ENCODE results near the gene TNRC6B.
A peak's percentile ranks its signal among the peaks of the same experiment; 100 is the strongest.

TNRC6B gene

GRCh38 chr22:40332319-40332781, 154.6 kb downstream of the TNRC6B start:
- TF ChIP-seq ZNF548 (tag by site-specific recombination; IDR thresholded peaks at IDR 0.05): no peak
- TF ChIP-seq MZF1 (tag by site-specific recombination; IDR thresholded peaks at IDR 0.05; ENCODE audit: borderline replicate concordance): no peak
- TF ChIP-seq EGR2 (tag by site-specific recombination; IDR thresholded peaks at IDR 0.05; ENCODE audit: low read depth): no peak
- no peak for TF ChIP-seq ZNF423 (tag by site-specific recombination; IDR thresholded peaks at IDR 0.05)
- TF ChIP-seq GLIS1 (tag by site-specific recombination; IDR thresholded peaks at IDR 0.05): peak; percentile 33; the same call in 1 of the 2 replicates
- TF ChIP-seq ZBTB17 (tag by site-specific recombination; IDR thresholded peaks at IDR 0.05): peak; percentile 84
- TF ChIP-seq ZBTB44 (tag by site-specific recombination; IDR thresholded peaks at IDR 0.05): peak; percentile 90
- no peak for TF ChIP-seq FEZF1 (tag by site-specific recombination; IDR thresholded peaks at IDR 0.05)
- peak; percentile 25; the same call in 1 of the 2 replicates for TF ChIP-seq PRDM6 (tag by site-specific recombination; IDR thresholded peaks at IDR 0.05)
- TF ChIP-seq SCRT2 (tag by site-specific recombination; IDR thresholded peaks at IDR 0.05): no peak
- ChIA-PET POLR2A (no interaction called here), CTCF (no interaction called here)
- H3K9me3 ChIP-seq (ENCODE audit: control insufficient read depth, insufficient read depth, low read depth, low read length): no peaks in the 10 kb centered on the region
- H3K27ac ChIP-seq (ENCODE audit: extremely low read depth, low read depth, low read length): no peak overlapping the region
- H3K36me3 ChIP-seq (ENCODE audit: control insufficient read depth in 2 of 2, insufficient read depth in 1 of 2, low read length in 2 of 2): peaks cover 0 to 10% of the 10 kb centered on the region in 2 experiments; a peak in 2 of 3 replicates
- H3K4me1 ChIP-seq (ENCODE audit: control insufficient read depth, insufficient read depth, low read length): peaks cover 14% of the 10 kb centered on the region
- H3K4me3 ChIP-seq (ENCODE audit: low read depth, low read length): no peak overlapping the region

DNA sequence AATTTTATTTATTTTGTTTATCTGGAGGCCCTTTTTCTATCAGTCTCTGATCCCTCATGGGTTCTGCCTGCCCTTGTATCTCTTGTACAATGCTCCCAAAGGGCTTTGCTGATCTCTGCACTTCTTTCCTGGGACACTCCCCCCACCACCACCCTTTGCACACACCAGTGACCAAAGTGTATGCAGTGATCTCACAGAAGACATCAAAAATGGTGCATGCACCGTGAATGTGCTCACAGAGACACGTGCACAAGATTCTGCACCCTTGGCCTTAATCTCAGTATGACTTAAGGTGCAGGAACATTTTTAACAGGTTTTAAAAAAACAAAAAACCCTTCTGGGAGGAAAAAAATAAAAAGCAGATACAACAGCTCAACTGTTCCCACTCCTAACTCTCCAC, 156.3 kb downstream of the TNRC6B start:
- Histone ChIP-seq H3K36me3 (ENCODE audit: control insufficient read depth in 2 of 2, insufficient read depth in 1 of 2, low read length in 2 of 2) (peaks cover 0 to 8% of the 10 kb centered on the region in 2 experiments; a peak in 2 of 3 replicates), H3K27ac (ENCODE audit: extremely low read depth, low read depth, low read length) (no peak overlapping the region), H3K9me3 (ENCODE audit: control insufficient read depth, insufficient read depth, low read depth, low read length) (no peaks in the 10 kb centered on the region), H3K4me1 (ENCODE audit: control insufficient read depth, insufficient read depth, low read length) (peaks cover 13% of the 10 kb centered on the region), H3K4me3 (ENCODE audit: low read depth, low read length) (no peak overlapping the region)
- CTCF ChIA-PET: interaction anchor here (0.9 kb wide), 1 partner anchor 14 kb away, joined by 3 read pairs; no protein-coding TSS in a partner anchor
- TF ChIP-seq ZNF610 (tag by site-specific recombination; IDR thresholded peaks at IDR 0.05; ENCODE audit: borderline replicate concordance) (no peak), ZNF341 (tag by site-specific recombination; IDR thresholded peaks at IDR 0.05; ENCODE audit: low read depth) (0 out of 2 replicates have a peak, but pooled peaks have one; percentile 14), ZNF624 (tag by site-specific recombination; IDR thresholded peaks at IDR 0.05) (no peak)
- POLR2A ChIA-PET: no interaction called here

DNA sequence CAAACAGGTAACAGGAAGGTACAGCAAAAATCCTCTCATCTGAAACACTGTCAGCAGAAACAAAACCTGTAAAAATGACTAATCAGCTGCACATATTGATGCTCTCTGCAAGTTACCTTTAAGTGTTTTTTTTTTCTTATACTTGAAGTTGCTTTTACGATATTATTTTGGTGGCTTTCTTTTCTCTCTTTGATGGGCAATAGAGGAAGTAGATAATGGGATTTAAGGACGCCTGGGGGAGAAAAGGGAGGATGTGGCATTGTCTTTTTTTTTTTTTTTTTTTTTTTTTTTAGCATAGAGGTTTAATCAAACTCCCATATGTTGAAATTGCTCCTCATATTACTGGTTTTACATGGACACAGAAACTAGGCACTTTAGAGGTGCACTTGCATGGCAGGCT, 157.2 kb downstream of the TNRC6B start:
- ChIA-PET CTCF (no interaction called here), POLR2A (interaction anchor here (0.6 kb wide), 1 partner anchor 190 kb away, joined by 4 read pairs; no protein-coding TSS in a partner anchor)
- peaks cover 0 to 7% of the 10 kb centered on the region in 2 experiments; a peak in 2 of 3 replicates for H3K36me3 ChIP-seq (ENCODE audit: control insufficient read depth in 2 of 2, insufficient read depth in 1 of 2, low read length in 2 of 2)
- H3K4me3 ChIP-seq (ENCODE audit: low read depth, low read length): no peak overlapping the region
- peaks cover 13% of the 10 kb centered on the region for H3K4me1 ChIP-seq (ENCODE audit: control insufficient read depth, insufficient read depth, low read length)
- TF ChIP-seq ZNF362 (tag by site-specific recombination; IDR thresholded peaks at IDR 0.05) (peak; percentile 68), FEZF1 (tag by site-specific recombination; IDR thresholded peaks at IDR 0.05) (peak; percentile 69), ZNF785 (tag by site-specific recombination; IDR thresholded peaks at IDR 0.05) (no peak), ZNF37A (tag by site-specific recombination; IDR thresholded peaks at IDR 0.05) (no peak), TRIM28 (IDR thresholded peaks at IDR 0.05; ENCODE audit: borderline replicate concordance, low read length) (no peak), ZNF335 (tag by site-specific recombination; conservative IDR thresholded peaks at IDR 0.05) (0 out of 2 replicates have a peak, but pooled peaks have one; percentile 18)
- no peak overlapping the region for H3K27ac ChIP-seq (ENCODE audit: extremely low read depth, low read depth, low read length)
- H3K9me3 ChIP-seq (ENCODE audit: control insufficient read depth, insufficient read depth, low read depth, low read length): no peaks in the 10 kb centered on the region
